ENCODE results near the gene BCOR. TPM values are rescaled to one million over a fixed set of nuclear protein-coding genes. Genes with fewer than 3 reads are reported as not detected.

The BCOR gene
- total RNA-seq, 1 donor from 2014 or later = 24.8 TPM

- H3K9me3 Mint-ChIP-seq (ENCODE audit: unreplicated experiment) = no peaks in the 10 kb centered on the region
- H3K4me1 Mint-ChIP-seq (ENCODE audit: unreplicated experiment) = peaks cover 53% of the 10 kb centered on the region
- no peaks in the 10 kb centered on the region for H3K36me3 Mint-ChIP-seq (ENCODE audit: unreplicated experiment)
- H3K4me3 Mint-ChIP-seq (ENCODE audit: unreplicated experiment) = peak overlapping the region; percentile 73
- DNase-seq (ENCODE audit: extremely low spot score, unreplicated experiment) = no peak
- peak overlapping the region; percentile 93 for H3K27ac Mint-ChIP-seq (ENCODE audit: unreplicated experiment)
- no peaks in the 10 kb centered on the region for H3K27me3 Mint-ChIP-seq (ENCODE audit: unreplicated experiment)
- no peak for TF ChIP-seq CTCF (IDR thresholded peaks at IDR 0.05)
Observed at GRCh38 chrX:40100537-40101429, 3.0 kb upstream of the BCOR start.

- Mint-ChIP-seq H3K4me1 (ENCODE audit: unreplicated experiment) (peaks cover 54% of the 10 kb centered on the region), H3K9me3 (ENCODE audit: unreplicated experiment) (no peaks in the 10 kb centered on the region), H3K27ac (ENCODE audit: unreplicated experiment) (peak overlapping the region; percentile 93), H3K36me3 (ENCODE audit: unreplicated experiment) (no peaks in the 10 kb centered on the region), H3K27me3 (ENCODE audit: unreplicated experiment) (no peaks in the 10 kb centered on the region), H3K4me3 (ENCODE audit: unreplicated experiment) (peak overlapping the region; percentile 73)
- DNase-seq (ENCODE audit: extremely low spot score, unreplicated experiment) = peak; percentile 90
- TF ChIP-seq CTCF (IDR thresholded peaks at IDR 0.05) = no peak
Observed at GRCh38 chrX:40100141-40100536, 2.4 kb upstream of the BCOR start.

- no peak for TF ChIP-seq CTCF (IDR thresholded peaks at IDR 0.05)
- DNase-seq (ENCODE audit: extremely low spot score, unreplicated experiment) = no peak
- H3K9me3 Mint-ChIP-seq (ENCODE audit: unreplicated experiment) = no peaks in the 10 kb centered on the region
- H3K27me3 Mint-ChIP-seq (ENCODE audit: unreplicated experiment) = no peaks in the 10 kb centered on the region
- H3K4me3 Mint-ChIP-seq (ENCODE audit: unreplicated experiment) = peak overlapping the region; percentile 73
- peak overlapping the region; percentile 93 for H3K27ac Mint-ChIP-seq (ENCODE audit: unreplicated experiment)
- H3K36me3 Mint-ChIP-seq (ENCODE audit: unreplicated experiment) = no peaks in the 10 kb centered on the region
- peaks cover 53% of the 10 kb centered on the region for H3K4me1 Mint-ChIP-seq (ENCODE audit: unreplicated experiment)
Observed at GRCh38 chrX:40099055-40099958, 1.5 kb upstream of the BCOR start.

- no peak for TF ChIP-seq CTCF (IDR thresholded peaks at IDR 0.05)
- Mint-ChIP-seq H3K27ac (ENCODE audit: unreplicated experiment) (peak overlapping the region; percentile 92), H3K9me3 (ENCODE audit: unreplicated experiment) (no peaks in the 10 kb centered on the region), H3K4me3 (ENCODE audit: unreplicated experiment) (peak overlapping the region; percentile 73), H3K36me3 (ENCODE audit: unreplicated experiment) (no peaks in the 10 kb centered on the region), H3K27me3 (ENCODE audit: unreplicated experiment) (no peaks in the 10 kb centered on the region), H3K4me1 (ENCODE audit: unreplicated experiment) (peaks cover 44% of the 10 kb centered on the region)
- DNase-seq (ENCODE audit: extremely low spot score, unreplicated experiment) = no peak
Observed at GRCh38 chrX:40098264-40099054, 701 bp upstream of the BCOR start.
